MM.1S (cell line): ENCODE results near the gene SPATA18.
"Not testable (repeated sequence)": the region's sequence is repeated elsewhere in the genome, so short reads cannot be mapped to it uniquely, and the experiment has no call there.

ENCODE experiments used
- DNase-seq: peaks from one replicate; pipeline ENCODE4 v3.0.0-alpha.2; 2015
- H2AFZ ChIP-seq: fragments of 300-600 bp; sonication (generic); 2 replicates; pipeline ENCODE4 v1.6.0; 2016; ENCODE audit warnings: antibody characterized with exemption, low read length
- H3F3A ChIP-seq: fragments of 300-600 bp; sonication (generic); 2 replicates; pipeline ENCODE4 v1.6.1; 2016; ENCODE audit warnings: mild to moderate bottlenecking, antibody characterized with exemption, low read length, moderate library complexity, mixed read lengths; ENCODE audit not compliant: insufficient read depth
- H3K27ac ChIP-seq: fragments of 300-600 bp; sonication (generic); 2 replicates; pipeline ENCODE4 v1.5.1; 2016; ENCODE audit warnings: mild to moderate bottlenecking, low read length
- H3K27me3 ChIP-seq: fragments of 300-600 bp; sonication (generic); replicated peaks from 2 replicates; pipeline ENCODE4 v1.6.0; 2016; ENCODE audit warnings: low read length; ENCODE audit not compliant: insufficient read depth
- H3K36me3 ChIP-seq: fragments of 300-600 bp; sonication (generic); replicated peaks from 2 replicates; pipeline ENCODE4 v1.6.1; 2016; ENCODE audit warnings: mild to moderate bottlenecking, low read length, mixed read lengths; ENCODE audit not compliant: insufficient read depth
- H3K4me1 ChIP-seq: fragments of 300-600 bp; sonication (generic); 2 replicates; pipeline ENCODE4 v1.6.1; 2016; ENCODE audit warnings: low read length, mixed read lengths
- H3K4me2 ChIP-seq: fragments of 300-600 bp; sonication (generic); 2 replicates; pipeline ENCODE4 v1.6.0; 2016; ENCODE audit warnings: low read depth, low read length
- H3K4me3 ChIP-seq: fragments of 300-600 bp; sonication (generic); 2 replicates; pipeline ENCODE4 v1.5.1; 2016; ENCODE audit warnings: low read length, mixed read lengths
- H3K79me2 ChIP-seq: fragments of 300-600 bp; sonication (generic); 2 replicates; pipeline ENCODE4 v1.6.1; 2016; ENCODE audit warnings: mixed run types, low read length, mixed read lengths
- H3K9ac ChIP-seq: fragments of 300-600 bp; sonication (generic); 2 replicates; pipeline ENCODE4 v1.6.1; 2016; ENCODE audit warnings: low read length, mixed read lengths
- H3K9me2 ChIP-seq: fragments of 300-600 bp; sonication (generic); replicated peaks from 2 replicates; pipeline ENCODE4 v1.6.1; 2016; ENCODE audit warnings: mild to moderate bottlenecking, low read length, mixed read lengths; ENCODE audit not compliant: insufficient read depth
- H3K9me3 ChIP-seq: fragments of 300-600 bp; sonication (generic); replicated peaks from 2 replicates; pipeline ENCODE4 v1.6.1; 2016; ENCODE audit warnings: mild to moderate bottlenecking, low read length, mixed read lengths; ENCODE audit not compliant: insufficient read depth
- H4K20me1 ChIP-seq: fragments of 300-600 bp; sonication (generic); 2 replicates; pipeline ENCODE4 v1.6.1; 2016; ENCODE audit warnings: mild to moderate bottlenecking, low read length, moderate library complexity, mixed read lengths; ENCODE audit not compliant: insufficient read depth
- EZH2 ChIP-seq: fragments of 300-600 bp; sonication (generic); optimal IDR thresholded peaks from 2 replicates; pipeline ENCODE3; 2017; ENCODE audit warnings: low read depth, mild to moderate bottlenecking, antibody characterized with exemption, low read length, mixed read lengths
- EZH2phosphoT487 ChIP-seq: fragments of 300-600 bp; sonication (generic); IDR thresholded peaks from 2 replicates; pipeline ENCODE4 v1.6.1; 2018; ENCODE audit warnings: antibody characterized with exemption, low read length
- TF ChIP-seq, protein P1 (sequence below): fragments of 300-600 bp; sonication (generic); IDR thresholded peaks from 2 replicates; pipeline ENCODE4 v1.5.1; 2016; ENCODE audit warnings: antibody characterized with exemption, low read length, mixed read lengths

Gene SPATA18

GRCh38 chr4:52126226-52126625, 75.1 kb downstream of the SPATA18 start:
- Histone ChIP-seq H3F3A (no peaks in the 10 kb centered on the region), H3K79me2 (no peaks in the 10 kb centered on the region), H3K4me2 (no peak overlapping the region), H3K27me3 (no peaks in the 10 kb centered on the region), H3K9me2 (no peaks in the 10 kb centered on the region), H3K9me3 (no peaks in the 10 kb centered on the region), H3K27ac (no peak overlapping the region), H3K4me3 (no peak overlapping the region), H2AFZ (no peak overlapping the region), H4K20me1 (no peaks in the 10 kb centered on the region), H3K9ac (no peak overlapping the region), H3K36me3 (no peaks in the 10 kb centered on the region), H3K4me1 (no peaks in the 10 kb centered on the region)
- DNase-seq: no peak
- TF ChIP-seq EZH2phosphoT487 (no peak), EZH2 (no peak)
- TF ChIP-seq, protein P1, sequence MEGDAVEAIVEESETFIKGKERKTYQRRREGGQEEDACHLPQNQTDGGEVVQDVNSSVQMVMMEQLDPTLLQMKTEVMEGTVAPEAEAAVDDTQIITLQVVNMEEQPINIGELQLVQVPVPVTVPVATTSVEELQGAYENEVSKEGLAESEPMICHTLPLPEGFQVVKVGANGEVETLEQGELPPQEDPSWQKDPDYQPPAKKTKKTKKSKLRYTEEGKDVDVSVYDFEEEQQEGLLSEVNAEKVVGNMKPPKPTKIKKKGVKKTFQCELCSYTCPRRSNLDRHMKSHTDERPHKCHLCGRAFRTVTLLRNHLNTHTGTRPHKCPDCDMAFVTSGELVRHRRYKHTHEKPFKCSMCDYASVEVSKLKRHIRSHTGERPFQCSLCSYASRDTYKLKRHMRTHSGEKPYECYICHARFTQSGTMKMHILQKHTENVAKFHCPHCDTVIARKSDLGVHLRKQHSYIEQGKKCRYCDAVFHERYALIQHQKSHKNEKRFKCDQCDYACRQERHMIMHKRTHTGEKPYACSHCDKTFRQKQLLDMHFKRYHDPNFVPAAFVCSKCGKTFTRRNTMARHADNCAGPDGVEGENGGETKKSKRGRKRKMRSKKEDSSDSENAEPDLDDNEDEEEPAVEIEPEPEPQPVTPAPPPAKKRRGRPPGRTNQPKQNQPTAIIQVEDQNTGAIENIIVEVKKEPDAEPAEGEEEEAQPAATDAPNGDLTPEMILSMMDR: no peak

DNA sequence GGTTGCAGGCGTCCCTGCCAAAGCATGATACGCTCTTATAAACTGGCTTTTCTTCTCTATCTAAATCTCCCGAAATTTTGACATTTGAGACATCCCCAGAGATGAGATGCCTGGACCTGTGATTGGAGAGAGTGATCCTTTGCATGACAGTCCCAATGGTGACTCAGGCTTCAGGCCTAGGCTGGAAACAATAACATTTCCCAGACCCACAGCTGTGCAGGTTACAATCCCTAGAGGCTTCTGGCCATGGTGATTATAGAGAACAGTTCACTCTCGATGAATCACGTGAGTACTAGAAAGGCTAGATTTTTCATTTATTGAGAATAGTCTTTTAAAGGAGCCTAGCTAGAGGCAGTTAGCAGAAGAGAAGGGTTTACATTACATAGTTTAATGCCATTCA, 75.9 kb downstream of the SPATA18 start:
- no peaks in the 10 kb centered on the region for H3F3A ChIP-seq
- no peak overlapping the region for H2AFZ ChIP-seq
- H3K4me3 ChIP-seq: no peak overlapping the region
- H3K36me3 ChIP-seq: no peaks in the 10 kb centered on the region
- H3K79me2 ChIP-seq: no peaks in the 10 kb centered on the region
- no peaks in the 10 kb centered on the region for H3K4me1 ChIP-seq
- DNase-seq: no peak
- H3K27ac ChIP-seq: no peak overlapping the region
- no peak overlapping the region for H3K4me2 ChIP-seq
- TF ChIP-seq EZH2phosphoT487 (no peak), EZH2 (no peak)
- TF ChIP-seq, protein P1: no peak
- H3K27me3 ChIP-seq: no peaks in the 10 kb centered on the region
- no peak overlapping the region for H3K9ac ChIP-seq
- H4K20me1 ChIP-seq: no peaks in the 10 kb centered on the region
- H3K9me3 ChIP-seq: no peaks in the 10 kb centered on the region
- no peaks in the 10 kb centered on the region for H3K9me2 ChIP-seq

DNA sequence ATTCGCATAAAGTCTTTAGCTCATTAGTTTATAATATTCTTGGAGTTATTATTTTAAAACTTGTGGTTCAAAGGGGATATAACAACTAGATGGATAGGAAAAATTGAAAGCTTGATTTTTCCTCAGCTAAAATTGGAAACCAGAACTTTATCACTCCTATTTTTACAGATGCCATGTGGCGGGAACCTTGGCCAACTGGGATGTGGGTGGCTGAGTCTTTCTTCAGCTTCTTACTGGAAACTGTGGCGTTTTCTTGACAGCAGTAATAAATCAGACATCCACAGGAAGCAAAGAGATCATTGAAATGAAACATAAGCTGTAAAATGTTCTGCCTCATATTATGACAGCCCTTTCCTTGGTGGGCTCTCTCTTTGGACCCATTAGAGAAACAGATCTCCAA, 84.1 kb downstream of the SPATA18 start:
- no peak for TF ChIP-seq EZH2phosphoT487
- TF ChIP-seq EZH2: no peak
- TF ChIP-seq, protein P1: no peak
- H2AFZ ChIP-seq: no peak overlapping the region
- no peak overlapping the region for H3K4me2 ChIP-seq
- no peaks in the 10 kb centered on the region for H3F3A ChIP-seq
- H3K4me3 ChIP-seq: no peak overlapping the region
- no peaks in the 10 kb centered on the region for H3K79me2 ChIP-seq
- H3K4me1 ChIP-seq: no peaks in the 10 kb centered on the region
- no peaks in the 10 kb centered on the region for H3K27me3 ChIP-seq
- no peak overlapping the region for H3K27ac ChIP-seq
- no peaks in the 10 kb centered on the region for H3K9me3 ChIP-seq
- no peaks in the 10 kb centered on the region for H4K20me1 ChIP-seq
- H3K36me3 ChIP-seq: no peaks in the 10 kb centered on the region
- no peak overlapping the region for H3K9ac ChIP-seq
- H3K9me2 ChIP-seq: no peaks in the 10 kb centered on the region
- DNase-seq: no peak

DNA sequence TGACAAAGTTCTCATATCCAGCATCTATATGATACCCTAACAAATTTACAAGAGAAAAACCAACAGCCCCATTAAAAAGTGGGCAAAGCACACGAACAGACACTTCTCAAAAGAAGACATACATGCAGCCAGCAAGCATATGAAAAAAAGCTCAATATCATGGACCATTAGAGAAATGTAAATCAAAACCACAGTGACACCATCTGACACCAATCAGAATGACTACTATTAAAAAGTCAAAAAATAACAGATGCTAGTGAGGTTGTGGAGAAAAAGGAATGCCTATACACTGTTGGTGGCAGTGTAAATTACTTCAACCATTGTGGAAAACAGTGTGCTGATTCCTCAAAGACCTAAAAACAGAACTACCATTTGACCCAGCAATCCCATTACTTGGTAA, 86.0 kb downstream of the SPATA18 start:
- not testable (repeated sequence) for H3K27ac ChIP-seq, H3K4me3 ChIP-seq, H3K4me2 ChIP-seq, H4K20me1 ChIP-seq, H3F3A ChIP-seq, DNase-seq, H3K9me2 ChIP-seq, H3K9me3 ChIP-seq, H3K27me3 ChIP-seq, H3K4me1 ChIP-seq, H3K36me3 ChIP-seq, H3K79me2 ChIP-seq, H3K9ac ChIP-seq, H2AFZ ChIP-seq
